ENCODE results near the gene ANO1. TPM values are rescaled to one million over a fixed set of nuclear protein-coding genes. Genes with fewer than 3 reads are reported as not detected.

ANO1 gene
- polyA plus RNA-seq, 2 of the 4 experiments (the other 2 are of a cell fraction), result 0.27 to 0.44 TPM

DNA sequence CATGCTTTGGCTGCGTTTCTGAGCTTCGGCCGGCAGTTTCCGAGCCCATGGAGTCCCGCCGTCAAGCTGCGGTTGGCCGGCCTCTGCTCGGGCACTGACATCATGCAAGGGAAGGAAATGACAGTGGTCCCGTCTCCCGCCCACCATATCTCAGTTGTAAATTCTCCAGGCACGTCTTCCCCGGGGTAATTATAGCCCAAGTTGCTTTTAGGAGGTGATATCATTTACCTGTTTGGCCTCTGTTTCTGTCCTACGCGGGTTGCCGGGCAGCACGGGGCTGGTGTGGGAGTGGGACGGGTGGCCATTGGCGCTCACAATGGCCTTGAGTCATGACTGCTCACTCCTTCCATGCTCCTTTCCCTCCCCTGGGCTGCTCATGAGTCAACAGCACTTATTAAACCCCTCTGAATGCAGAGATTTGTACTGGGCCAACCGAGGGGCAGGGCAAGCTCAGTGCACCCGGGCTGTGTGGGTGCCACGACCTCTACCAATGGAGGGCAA, 4.2 kb upstream of the ANO1 start:
- POLR2A ChIA-PET, result no interaction called here
- WGBS (ENCODE audit: missing lambda C conversion rate), result 71% methylated on average over 18 of the region's 22 CpGs
- Histone ChIP-seq H3K4me1 (no peaks in the 10 kb centered on the region), H3K9me3 (no peaks in the 10 kb centered on the region), H3K27ac (no peak overlapping the region), H3K4me2 (no peak overlapping the region), H3K4me3 (no peak overlapping the region)
- DNase-seq (ENCODE audit: low read depth in 1 of 2, low spot score in 1 of 2), result no peak
- CTCF ChIA-PET, result interaction anchor here (0.9 to 1.5 kb wide), 2 partner anchors 24 to 681 kb away, joined by 3 to 4 read pairs; no protein-coding TSS in a partner anchor
- TF ChIP-seq MAFK (IDR thresholded peaks at IDR 0.05; ENCODE audit: partially characterized antibody), result no peak
- TF ChIP-seq ZC3H11A (IDR thresholded peaks at IDR 0.05), result no peak
- TF ChIP-seq TP53 (CRISPR knock-in tag; IDR thresholded peaks at IDR 0.05), result no peak
- no peak for TF ChIP-seq USF2 (IDR thresholded peaks at IDR 0.05)
- no peak for TF ChIP-seq TFCP2L1 (CRISPR knock-in tag; IDR thresholded peaks at IDR 0.05)
- TF ChIP-seq HMGXB4 (CRISPR knock-in tag; IDR thresholded peaks at IDR 0.05; ENCODE audit: borderline replicate concordance), result no peak
- TF ChIP-seq JUN (IDR thresholded peaks at IDR 0.05), result no peak
- TF ChIP-seq HOXB5 (CRISPR knock-in tag; IDR thresholded peaks at IDR 0.05), result no peak
- TF ChIP-seq CBX2 (IDR thresholded peaks at IDR 0.05; ENCODE audit: borderline replicate concordance, low read depth), result no peak
- no peak for ATAC-seq
- no peak for FAIRE-seq

GRCh38 chr11:70074746-70075145, 3.4 kb upstream of the ANO1 start:
- WGBS (ENCODE audit: missing lambda C conversion rate), result 84% methylated on average over 8 of the region's 8 CpGs
- Histone ChIP-seq H3K4me2 (no peak overlapping the region), H3K27ac (no peak overlapping the region), H3K4me1 (no peaks in the 10 kb centered on the region), H3K4me3 (no peak overlapping the region), H3K9me3 (no peaks in the 10 kb centered on the region)
- CTCF ChIA-PET, result no interaction called here
- FAIRE-seq (no peak), ATAC-seq (no peak), DNase-seq (ENCODE audit: low read depth in 1 of 2, low spot score in 1 of 2) (no peak)
- POLR2A ChIA-PET, result no interaction called here
- TF ChIP-seq HOXA7 (CRISPR knock-in tag; IDR thresholded peaks at IDR 0.05) (no peak), ZFP36 (IDR thresholded peaks at IDR 0.05; ENCODE audit: borderline replicate concordance, partially characterized antibody) (no peak), REST (IDR thresholded peaks at IDR 0.05) (no peak), CBX8 (IDR thresholded peaks at IDR 0.05) (no peak), USF2 (IDR thresholded peaks at IDR 0.05) (no peak), HMGXB4 (CRISPR knock-in tag; IDR thresholded peaks at IDR 0.05; ENCODE audit: borderline replicate concordance) (no peak)
- TF ChIP-seq, protein P1, sequence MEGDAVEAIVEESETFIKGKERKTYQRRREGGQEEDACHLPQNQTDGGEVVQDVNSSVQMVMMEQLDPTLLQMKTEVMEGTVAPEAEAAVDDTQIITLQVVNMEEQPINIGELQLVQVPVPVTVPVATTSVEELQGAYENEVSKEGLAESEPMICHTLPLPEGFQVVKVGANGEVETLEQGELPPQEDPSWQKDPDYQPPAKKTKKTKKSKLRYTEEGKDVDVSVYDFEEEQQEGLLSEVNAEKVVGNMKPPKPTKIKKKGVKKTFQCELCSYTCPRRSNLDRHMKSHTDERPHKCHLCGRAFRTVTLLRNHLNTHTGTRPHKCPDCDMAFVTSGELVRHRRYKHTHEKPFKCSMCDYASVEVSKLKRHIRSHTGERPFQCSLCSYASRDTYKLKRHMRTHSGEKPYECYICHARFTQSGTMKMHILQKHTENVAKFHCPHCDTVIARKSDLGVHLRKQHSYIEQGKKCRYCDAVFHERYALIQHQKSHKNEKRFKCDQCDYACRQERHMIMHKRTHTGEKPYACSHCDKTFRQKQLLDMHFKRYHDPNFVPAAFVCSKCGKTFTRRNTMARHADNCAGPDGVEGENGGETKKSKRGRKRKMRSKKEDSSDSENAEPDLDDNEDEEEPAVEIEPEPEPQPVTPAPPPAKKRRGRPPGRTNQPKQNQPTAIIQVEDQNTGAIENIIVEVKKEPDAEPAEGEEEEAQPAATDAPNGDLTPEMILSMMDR (IDR thresholded peaks at IDR 0.05), result no peak

Data from A549 (cell line).